HG03066 (cell line): ENCODE measurements around the gene GDI1.
A peak's percentile ranks its signal among the peaks of the same experiment; 100 is the strongest.

Experiments
- ATAC-seq: cut with Tn5 transposase; IDR thresholded peaks from one replicate; pipeline ENCODE4 v1.9.1; 2021; ENCODE audit warnings: low read depth; ENCODE audit not compliant: unreplicated experiment

The GDI1 gene

DNA sequence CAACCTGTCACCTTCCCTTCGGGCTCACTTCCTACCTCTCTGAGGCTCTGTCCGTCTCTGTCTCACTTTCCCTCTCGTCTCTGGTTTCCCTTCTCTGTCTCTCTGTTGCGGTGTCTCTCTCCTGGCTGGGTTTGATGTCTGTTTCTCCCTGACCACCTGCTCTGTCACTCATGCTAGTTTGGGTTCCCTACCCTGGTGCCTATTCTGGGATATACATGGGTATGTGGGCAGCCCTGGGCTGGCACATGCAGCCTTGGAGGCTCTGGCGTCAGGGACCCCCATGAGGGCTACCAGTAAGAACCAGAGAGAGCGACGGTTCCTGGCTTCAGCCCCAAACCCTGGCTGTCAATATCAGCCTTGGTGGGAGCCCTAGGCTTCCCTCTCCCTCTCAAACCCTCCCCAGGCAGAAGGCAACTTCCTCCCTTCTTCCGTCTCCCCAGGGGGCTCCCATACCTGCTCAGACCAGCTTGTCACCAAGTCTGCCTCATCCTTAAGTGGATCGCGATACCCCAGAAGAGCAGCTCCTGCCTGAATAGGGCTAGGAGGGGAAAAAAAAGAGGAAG, 28.2 kb upstream of the GDI1 start:
- ATAC-seq, result no peak

DNA sequence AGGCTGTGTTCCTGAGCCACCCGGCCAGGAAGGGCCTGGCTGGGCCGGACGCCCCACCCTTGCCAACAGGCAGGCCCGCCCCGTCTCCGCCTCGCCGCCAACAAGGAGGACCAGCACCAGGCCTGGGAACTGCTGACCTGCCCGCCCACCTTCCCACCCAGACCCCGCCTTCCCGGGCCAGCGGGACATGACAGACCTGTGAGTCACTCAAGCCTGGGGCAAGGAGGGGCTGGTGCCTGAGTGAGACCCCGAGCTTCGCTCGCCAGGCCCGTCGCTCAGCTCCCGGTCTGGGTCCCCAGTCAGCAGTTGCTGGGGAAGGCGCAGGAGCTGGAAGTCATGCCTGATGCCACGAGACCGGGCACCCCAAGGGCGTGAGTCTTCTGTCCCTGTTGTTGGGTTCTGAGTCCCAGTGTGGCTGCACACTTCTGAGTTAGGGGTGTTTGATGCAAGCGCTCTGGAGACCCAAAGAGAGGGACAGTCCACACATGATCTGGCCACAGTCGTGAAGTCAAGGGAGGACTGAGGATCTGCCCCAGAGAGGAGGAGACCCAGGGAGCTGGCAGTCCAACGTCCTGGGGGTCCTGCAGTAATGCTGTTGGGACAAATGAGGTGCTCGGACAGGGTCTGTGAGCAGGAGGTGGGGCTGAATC, 27.6 kb upstream of the GDI1 start, which contains the start of gene DNASE1L1:
DNASE1L1 (minus strand) TSS at position 33 of the 650 bp plus-strand sequence. CDS start 3,686 bp downstream, outside the sequence.
- ATAC-seq, result no peak

DNA sequence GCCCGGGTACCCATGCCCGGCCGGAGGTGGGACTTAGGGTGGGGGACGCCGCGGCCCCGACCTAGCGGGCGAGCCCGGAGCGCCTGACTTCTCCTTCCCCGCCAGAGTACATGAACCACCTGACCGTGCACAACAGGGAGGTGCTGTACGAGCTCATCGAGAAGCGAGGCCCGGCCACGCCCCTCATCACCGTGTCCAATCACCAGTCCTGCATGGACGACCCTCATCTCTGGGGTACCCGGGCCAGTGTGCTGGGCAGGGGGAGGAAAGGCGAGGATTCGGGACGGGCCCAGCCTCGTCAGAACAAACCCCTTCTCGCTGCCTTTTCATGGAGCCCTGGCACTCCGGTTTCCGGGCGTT, 25.0 kb upstream of the GDI1 start:
- ATAC-seq, result peak; percentile 59

DNA sequence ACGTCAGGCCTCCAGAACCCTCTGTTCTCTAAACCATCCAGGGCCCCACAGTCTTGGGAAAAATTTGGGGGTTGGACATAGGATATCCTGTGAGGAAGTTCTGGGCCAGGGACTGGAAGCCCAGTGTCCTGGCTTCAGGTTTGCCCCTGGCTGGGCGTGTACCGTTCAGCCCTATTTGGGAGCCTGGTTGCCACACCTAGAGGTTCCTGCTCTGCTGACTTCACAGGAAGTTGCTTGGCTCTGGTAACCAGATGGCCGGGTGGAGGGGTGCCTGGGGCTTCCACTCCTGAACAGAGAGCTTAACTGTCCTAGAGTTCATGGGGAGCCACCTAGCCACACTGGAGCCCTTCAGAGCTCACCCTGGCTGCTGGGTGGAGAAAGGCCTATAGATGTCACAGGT, 24.5 kb upstream of the GDI1 start:
- ATAC-seq, result no peak

DNA sequence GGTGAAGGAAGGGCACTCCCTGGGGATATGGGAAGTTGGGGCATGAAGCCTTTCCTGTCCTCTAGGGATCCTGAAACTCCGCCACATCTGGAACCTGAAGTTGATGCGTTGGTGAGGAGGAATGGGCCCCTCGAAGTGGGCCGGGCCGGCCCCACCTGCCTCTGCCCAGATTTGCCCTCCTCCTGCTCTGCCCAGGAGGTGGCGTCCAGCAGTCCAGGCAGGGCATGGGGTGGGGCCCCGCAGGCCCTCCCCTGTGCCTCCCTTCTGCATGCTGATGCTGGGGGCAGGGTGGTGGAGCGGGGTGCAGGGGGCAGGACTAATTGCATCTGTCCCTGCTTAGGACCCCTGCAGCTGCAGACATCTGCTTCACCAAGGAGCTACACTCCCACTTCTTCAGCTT, 23.8 kb upstream of the GDI1 start:
- no peak for ATAC-seq

DNA sequence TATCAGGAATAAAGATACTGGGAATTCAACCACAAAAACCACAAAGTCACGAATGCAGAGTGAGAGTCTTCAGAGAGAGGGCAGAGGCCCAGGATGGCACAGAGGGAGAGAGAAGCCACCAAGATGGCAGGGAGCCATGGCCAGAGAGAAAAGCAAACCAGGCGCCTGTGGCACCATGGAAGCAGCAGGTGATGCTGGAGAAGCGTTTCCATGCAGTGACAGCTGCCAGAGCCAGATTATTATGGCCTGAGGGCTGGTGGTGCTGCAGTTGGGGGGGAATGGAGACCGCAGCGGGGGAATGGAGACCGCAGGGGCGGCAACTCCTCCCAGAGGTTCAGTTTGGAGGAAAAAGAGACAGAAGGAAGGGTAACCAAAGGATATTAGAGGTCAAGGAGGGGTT, 19.8 kb upstream of the GDI1 start:
- no peak for ATAC-seq

DNA sequence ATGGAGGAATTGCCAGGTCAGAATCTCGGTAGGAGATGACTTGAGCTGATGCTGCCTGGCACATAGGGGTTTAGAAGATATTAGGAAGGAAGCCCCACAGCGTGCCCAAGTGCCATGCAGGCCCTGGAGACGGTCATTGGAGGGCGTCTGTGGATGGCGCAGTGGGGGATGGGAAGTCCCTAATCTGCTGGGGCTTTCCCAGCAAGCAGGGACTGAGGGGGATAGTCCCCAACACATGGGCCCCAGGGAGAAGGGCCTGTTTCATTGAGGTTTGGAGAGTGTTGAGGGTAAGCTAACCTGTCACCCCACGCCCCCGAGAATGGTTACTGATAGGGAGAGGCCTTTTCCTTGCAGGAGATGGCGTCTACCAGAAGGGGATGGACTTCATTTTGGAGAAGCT, 17.8 kb upstream of the GDI1 start:
- ATAC-seq, result no peak

DNA sequence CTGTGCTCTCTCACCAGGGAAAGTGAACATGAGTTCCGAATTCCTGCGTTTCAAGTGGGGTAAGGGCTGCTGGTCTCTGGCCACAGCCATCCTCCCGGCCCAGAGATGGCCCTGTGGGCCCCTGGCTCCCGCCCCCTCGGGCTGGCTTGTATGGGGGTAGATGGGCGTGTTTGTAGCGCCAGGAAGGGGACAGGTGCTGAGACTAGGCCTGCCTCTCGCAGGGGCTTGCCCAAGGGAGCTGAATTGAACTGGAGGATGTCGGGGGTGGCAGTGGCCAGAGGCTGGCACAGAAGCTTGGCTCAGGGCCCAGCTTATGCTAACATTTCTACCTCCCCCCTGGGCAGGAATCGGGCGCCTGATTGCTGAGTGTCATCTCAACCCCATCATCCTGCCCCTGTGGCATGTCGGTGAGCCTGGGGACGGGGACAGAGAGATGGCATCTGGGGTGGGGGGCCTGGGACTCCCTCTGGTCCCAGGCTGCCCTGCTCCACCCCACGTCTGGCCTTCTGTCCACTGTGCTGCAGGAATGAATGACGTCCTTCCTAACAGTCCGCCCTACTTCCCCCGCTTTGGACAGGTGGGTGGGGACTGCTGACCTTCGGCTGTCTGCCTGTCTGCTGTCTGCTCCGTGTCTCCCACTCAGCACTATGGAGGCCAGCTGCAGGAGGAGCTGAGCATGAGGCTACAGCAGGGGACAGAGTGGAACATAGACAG, 17.1 kb upstream of the GDI1 start:
- ATAC-seq, result no peak

DNA sequence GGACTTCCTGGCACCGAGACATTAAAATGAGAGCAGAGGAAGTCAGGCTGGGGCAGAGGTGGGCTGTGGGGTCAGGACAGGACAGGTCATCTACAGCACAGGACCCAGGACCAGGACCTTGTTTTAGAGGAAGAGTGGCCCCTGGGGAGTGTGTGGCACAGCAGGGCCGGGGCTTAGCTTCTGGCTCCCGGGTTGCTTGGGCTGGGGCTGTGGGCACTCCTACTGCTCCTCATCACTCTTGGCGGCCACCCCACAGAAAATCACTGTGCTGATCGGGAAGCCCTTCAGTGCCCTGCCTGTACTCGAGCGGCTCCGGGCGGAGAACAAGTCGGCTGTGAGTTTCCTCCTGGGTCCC, 16.6 kb upstream of the GDI1 start:
- no peak for ATAC-seq

DNA sequence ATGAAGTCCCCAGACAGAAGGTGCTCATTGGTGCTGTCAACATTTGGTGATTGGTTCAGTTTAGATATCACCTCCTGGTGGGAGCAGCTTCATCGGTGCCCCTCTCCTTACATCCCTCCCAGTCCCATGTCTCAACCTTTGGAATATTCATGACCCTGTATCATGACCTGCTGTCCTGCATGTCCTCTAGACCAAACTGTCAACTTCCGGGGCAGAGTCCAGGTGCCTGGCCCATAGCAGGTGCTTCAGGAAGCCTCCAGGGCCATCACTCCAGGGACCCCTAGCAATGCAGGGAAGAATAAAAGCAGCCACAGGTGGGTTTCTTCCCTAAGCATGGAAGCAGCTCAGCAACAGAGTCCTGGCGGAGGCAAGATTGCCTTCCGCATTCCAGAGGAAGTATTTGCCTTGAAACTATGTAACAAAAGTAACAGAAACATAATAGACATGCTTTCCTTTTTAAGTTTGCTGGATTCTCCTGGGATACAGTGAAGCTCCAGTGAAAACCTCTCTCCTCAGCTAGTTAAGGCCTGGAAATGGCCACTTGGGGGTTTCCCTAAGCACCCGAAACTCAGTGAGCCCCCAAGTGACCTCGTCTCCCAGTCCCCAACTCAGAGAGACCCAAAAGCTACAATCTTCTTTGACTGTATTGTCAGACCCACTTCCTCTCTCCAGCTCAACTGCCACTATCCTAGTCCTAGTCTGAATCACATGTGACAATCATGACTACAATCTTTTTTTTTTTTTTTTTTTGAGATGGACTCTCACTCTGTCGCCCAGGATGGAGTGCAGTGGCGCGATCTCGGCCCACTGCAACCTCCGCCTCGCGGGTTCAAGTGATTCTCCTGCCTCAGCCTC, 9.8 kb upstream of the GDI1 start:
- no peak for ATAC-seq

DNA sequence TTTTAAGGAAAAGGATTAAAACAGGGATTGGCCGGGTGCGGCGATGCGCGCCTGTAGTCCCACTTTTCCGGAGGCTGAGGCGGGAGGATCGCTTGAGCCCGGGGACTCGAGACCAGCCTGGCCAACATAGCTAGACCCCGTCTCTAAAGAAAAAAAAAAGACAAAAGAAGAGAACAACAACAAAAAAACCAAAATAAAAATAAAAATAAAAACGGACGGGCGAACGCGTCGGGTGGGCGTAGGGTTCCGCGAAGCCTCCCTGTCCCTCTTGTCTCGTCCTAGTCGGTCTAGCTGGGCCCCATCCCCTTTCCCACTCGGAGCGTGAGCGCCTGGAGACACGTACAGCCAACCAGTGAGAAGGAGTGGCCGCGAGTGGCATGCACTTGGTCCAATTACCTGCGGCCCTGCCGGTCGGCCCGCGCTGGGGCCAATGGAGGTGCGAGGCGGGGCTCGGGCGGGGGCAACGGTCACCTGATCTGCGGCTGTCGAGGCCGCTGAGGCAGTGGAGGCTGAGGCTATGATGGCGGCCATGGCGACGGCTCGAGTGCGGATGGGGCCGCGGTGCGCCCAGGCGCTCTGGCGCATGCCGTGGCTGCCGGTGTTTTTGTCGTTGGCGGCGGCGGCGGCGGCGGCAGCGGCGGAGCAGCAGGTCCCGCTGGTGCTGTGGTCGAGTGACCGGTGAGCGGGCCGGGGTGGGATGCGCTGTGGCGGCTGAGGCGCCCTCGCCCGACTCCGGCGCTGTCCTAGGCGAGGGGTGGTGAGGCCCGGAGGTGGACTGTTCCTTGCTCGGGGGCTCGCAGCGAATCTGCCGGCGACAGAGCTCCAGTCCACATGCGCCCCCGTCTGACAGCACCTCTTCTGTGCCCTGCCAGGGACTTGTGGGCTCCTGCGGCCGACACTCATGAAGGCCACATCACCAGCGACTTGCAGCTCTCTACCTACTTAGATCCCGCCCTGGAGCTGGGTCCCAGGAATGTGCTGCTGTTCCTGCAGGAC, 8.5 kb upstream of the GDI1 start, which contains the start of gene ATP6AP1:
ATP6AP1 (plus strand) TSS at position 502 of the 996 bp plus-strand sequence; CDS start at position 518, 16 bp downstream.
- ATAC-seq, result peak; percentile 99

DNA sequence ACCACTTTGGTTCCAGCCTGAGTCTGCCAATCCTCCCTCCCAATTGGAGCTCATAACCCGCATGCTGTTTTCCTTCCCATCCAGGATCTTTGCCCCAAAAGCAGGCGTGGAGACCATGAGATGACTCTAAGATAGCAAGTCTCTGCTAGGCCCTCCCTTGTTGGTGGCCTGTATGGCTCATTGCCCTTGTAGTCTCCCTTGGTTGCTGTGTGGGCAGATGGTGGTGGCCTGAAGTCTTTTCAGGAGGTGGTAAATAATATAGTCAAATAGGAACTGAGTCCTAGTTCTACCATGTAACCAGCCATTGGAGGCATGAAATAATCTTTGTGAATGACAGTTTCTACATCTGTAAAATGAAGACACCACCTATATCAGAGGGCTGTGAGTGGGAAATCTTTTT, 7.2 kb upstream of the GDI1 start:
- ATAC-seq, result no peak

DNA sequence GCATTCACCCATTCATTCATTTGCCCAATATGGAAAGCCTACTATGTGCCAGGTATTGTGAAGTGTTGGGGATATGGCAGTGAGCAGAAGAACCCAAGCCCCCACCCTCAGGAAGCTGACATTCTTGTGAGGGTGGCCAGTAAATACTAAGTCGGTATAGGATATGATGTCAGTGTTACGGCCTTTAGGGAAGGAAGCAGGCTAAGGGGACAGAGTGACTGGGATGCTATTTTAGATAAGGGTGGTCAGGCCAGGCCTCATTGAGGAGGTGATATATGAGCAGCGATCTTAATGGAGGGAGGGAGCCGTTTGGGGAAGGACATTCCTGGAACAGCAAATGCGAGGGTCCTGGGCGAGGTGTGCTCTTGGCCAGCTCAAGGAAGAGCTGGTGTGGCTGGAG, 6.5 kb upstream of the GDI1 start:
- no peak for ATAC-seq

DNA sequence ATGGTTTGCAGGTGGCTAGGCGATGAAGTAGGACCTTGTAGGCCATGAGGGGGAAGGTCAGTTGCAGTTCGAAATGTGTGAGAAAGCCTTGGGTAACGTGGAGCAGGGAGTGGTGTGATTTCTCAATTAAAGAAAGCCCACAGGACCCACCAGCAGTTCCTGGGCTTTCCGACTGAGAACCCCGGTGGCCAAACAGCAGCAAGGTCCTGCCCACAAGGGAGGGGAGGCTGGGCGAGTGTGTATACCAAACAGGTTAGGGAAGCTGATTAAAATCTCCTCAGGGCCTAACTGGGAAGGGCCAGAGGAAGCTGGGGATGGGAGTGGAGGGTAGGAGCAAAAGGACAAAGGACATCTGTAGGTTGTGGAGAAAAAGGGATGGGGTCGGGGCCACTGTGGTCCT, 6.0 kb upstream of the GDI1 start:
- ATAC-seq, result no peak

DNA sequence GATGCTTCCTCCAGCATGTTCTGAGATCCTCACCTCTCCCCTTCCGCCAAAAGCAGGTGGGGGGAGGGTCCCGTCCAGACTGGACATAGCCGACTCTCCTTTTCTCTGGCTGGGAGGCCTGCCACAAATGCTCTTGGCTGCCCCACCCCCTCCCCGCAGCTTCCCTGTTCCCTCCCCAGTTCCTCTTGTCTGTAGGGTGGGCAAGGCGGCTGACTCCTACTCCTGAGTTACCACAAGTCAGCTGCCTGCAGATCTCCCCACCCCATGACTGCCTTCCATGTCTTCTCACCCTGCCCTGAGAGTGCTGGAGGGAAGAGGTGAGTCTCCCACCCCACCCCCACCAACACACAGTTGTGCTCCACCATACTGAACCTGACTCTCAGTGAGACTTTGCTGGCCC, 5.6 kb upstream of the GDI1 start:
- no peak for ATAC-seq

DNA sequence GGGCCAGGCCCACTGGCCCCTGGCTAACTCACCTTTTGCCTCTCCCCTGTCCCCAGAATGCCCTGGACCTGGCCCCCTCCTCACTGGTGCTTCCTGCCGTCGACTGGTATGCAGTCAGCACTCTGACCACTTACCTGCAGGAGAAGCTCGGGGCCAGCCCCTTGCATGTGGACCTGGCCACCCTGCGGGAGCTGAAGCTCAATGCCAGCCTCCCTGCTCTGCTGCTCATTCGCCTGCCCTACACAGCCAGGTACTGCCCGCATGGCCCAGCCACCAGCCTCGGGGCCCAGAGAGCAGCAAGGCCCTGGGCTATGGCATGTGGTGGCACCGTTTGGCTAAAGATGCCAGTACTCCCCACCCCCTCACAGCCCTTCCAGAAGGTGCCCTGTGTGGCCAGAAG, 4.7 kb upstream of the GDI1 start:
- ATAC-seq, result no peak

DNA sequence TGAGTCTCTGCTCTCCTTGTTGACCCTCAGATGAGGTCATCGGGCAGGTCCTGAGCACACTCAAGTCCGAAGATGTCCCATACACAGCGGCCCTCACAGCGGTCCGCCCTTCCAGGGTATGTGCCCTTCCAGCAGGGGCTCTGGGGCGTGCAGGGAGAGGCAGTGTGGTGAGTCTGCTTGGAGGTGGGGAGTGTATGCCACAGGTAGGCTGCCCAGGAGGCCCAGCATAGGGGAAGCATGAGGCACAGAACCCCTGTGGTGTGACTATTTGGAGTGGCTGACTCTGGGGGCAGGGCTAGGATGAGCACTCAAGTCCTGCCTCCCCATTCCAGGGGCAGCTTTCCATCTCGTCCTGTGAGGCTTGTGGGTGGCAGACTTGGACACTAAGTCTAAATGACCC, 3.3 kb upstream of the GDI1 start:
- ATAC-seq, result no peak

DNA sequence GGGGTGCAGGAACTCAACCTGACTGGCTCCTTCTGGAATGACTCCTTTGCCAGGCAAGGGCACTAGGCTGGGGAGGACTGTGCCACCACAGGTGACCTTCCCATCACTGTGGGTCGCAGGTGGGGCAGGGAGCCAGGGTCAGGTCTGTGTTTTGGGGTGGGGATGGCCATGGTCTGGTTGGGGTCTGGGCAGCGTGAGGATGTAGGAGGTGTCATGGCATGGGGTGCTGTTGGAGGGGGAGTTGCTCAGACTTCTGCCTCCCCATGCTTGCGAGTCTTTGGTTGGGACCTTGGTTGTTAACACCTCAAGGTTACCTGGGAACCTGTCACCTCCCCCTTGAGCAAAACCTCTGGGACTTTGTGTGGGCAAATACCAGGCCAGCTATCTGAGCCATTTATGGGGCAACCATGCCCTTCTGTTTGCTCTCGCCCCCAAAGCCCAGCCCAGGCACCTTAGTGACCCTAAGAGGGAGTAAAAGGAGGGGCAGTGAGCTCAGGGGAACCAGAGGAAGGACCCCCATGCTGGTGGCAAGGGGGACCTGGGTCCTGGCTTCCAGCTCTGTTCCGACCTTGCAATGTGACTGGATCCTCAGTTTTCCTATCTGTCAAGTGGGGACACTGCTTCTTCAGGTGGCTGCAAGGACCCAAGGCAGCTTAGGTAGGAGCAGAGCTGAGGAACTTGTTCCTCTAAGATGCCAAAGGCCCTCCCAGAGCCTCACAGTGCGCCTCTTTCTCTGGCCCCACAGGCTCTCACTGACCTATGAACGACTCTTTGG, 2.4 kb upstream of the GDI1 start:
- no peak for ATAC-seq

DNA sequence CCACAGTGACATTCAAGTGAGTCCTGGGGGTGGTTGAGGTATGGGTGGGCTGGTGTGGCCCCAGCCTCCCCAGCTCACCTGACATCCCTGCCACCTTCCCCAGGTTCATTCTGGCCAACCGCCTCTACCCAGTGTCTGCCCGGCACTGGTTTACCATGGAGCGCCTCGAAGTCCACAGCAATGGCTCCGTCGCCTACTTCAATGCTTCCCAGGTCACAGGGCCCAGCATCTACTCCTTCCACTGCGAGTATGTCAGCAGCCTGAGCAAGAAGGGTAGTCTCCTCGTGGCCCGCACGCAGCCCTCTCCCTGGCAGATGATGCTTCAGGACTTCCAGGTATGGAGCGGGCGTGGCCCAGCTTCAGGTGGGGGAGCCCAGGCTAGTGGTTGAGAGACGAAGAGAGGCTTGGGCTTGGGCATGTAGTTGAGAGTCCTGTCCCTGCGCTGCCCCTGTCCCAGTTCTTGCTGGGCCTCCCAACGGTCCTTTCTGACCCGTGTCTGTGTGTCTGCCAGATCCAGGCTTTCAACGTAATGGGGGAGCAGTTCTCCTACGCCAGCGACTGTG, 1.7 kb upstream of the GDI1 start:
- ATAC-seq, result no peak
